ENCODE measurements around the gene FZR1.

Gene FZR1

DNA sequence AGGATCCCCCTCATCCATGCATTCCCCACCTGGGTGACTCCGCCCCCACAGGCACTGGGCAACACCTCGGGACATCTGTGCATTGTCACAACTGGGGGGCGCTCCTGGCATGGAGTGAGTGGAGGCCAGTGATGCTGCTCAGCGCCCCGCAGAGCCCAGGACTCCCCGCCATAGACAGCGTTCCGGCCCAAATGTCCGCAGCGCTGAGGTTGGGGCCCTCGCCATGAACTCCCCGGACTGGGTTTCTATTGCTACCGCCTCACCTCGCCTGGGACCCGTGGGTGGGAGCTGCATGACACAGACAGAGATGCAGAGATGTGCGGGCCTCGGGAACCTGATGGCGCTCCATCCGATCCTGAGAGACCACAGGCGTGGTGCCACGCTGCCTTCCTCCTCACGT, 4.6 kb downstream of the FZR1 start:
- Histone ChIP-seq H3K23ac (ENCODE audit: low read length in 2 of 2) (no peak overlapping the region), H3K9ac (ENCODE audit: low read length) (no peak overlapping the region), H3K4me3 (ENCODE audit: insufficient read depth in 1 of 2, low read depth in 1 of 2, low read length in 2 of 2) (no peak overlapping the region), H3K36me3 (ENCODE audit: control insufficient read depth in 1 of 2, insufficient read depth in 2 of 2, low read depth in 1 of 2, low read length in 2 of 2) (peaks cover 19 to 65% of the 10 kb centered on the region in 2 experiments), H4K91ac (ENCODE audit: low read length) (no peak overlapping the region), H3K4me2 (ENCODE audit: low read length, poor library complexity, severe bottlenecking) (no peak overlapping the region), H3K18ac (ENCODE audit: low read depth in 1 of 2, low read length in 2 of 2) (no peak overlapping the region), H3K79me1 (replicated peaks; ENCODE audit: low read length, poor library complexity, severe bottlenecking) (peaks cover 4% of the 10 kb centered on the region), H2AFZ (ENCODE audit: low read depth, low read length) (no peak overlapping the region), H2AK5ac (ENCODE audit: low read length, severe bottlenecking) (no peak overlapping the region), H2BK12ac (ENCODE audit: low read length in 2 of 2) (no peak overlapping the region), H2BK5ac (ENCODE audit: low read depth, low read length, poor library complexity, severe bottlenecking) (no peak overlapping the region), H3K4ac (ENCODE audit: low read depth in 1 of 2, low read length in 2 of 2) (no peak overlapping the region), H2BK120ac (ENCODE audit: low read depth, low read length) (no peak overlapping the region), H3K27ac (ENCODE audit: low read length, poor library complexity, severe bottlenecking) (no peak overlapping the region), H4K8ac (ENCODE audit: low read length) (no peak overlapping the region), H3K4me1 (ENCODE audit: control insufficient read depth, insufficient read depth, low read depth, low read length) (peaks cover 61% of the 10 kb centered on the region), H3K9me3 (ENCODE audit: control insufficient read depth, low read length) (no peaks in the 10 kb centered on the region), H2BK15ac (ENCODE audit: low read depth, poor library complexity, severe bottlenecking) (no peak overlapping the region), H3K27me3 (ENCODE audit: control insufficient read depth in 1 of 2, insufficient read depth in 1 of 2, low read length in 2 of 2) (no peaks in the 10 kb centered on the region), H3K14ac (ENCODE audit: low read length in 2 of 2) (no peak overlapping the region)
- DNase-seq, result no peak
- WGBS, result 94% methylated on average over 22 of the region's 22 CpGs

DNA sequence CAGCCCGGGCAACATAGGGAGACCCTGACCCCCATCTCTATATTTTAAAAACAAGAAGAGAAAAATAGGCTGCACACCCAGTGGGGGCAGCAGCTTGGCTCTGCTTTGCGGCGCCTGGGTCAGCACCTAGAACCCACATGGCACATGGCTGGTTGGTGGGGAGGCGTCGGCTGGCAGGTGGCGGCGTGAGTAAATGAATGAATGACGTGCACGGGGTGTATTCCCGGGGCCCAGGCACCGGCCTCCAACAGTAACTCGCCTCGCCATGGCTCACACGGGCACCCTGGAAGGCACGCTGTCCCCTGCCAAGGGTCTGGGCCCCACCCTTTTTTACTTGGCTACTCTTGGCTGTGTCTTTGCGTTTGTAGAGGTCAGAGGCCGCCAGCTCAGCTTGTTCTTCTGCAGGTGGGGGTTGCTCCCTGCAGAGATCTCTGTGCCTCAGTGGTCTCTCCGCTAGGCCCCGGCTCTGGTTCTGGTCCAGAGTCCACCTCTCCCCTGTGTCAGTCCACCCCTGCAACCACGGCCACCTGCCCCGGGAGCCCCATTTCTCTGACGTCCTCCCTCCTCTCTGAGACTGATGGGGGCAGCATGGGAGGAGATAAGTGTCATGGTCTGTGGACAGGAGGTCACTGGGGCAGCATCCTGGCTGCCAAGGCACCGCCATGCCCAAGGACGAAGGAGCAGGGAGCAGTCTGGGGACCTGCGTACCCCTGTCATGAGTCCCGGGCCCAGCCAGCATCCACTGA, 5.6 kb downstream of the FZR1 start:
- Histone ChIP-seq H3K14ac (ENCODE audit: low read length in 2 of 2) (peak overlapping the region in 1 of 2 experiments; percentile 38), H3K9ac (ENCODE audit: low read length) (no peak overlapping the region), H3K27me3 (ENCODE audit: control insufficient read depth in 1 of 2, insufficient read depth in 1 of 2, low read length in 2 of 2) (no peaks in the 10 kb centered on the region), H4K8ac (ENCODE audit: low read length) (no peak overlapping the region), H3K36me3 (ENCODE audit: control insufficient read depth in 1 of 2, insufficient read depth in 2 of 2, low read depth in 1 of 2, low read length in 2 of 2) (peaks cover 19 to 72% of the 10 kb centered on the region in 2 experiments), H3K4me3 (ENCODE audit: insufficient read depth in 1 of 2, low read depth in 1 of 2, low read length in 2 of 2) (no peak overlapping the region), H4K91ac (ENCODE audit: low read length) (no peak overlapping the region), H3K4me2 (ENCODE audit: low read length, poor library complexity, severe bottlenecking) (no peak overlapping the region), H2BK15ac (ENCODE audit: low read depth, poor library complexity, severe bottlenecking) (no peak overlapping the region), H3K23ac (ENCODE audit: low read length in 2 of 2) (no peak overlapping the region), H3K79me1 (replicated peaks; ENCODE audit: low read length, poor library complexity, severe bottlenecking) (peaks cover 4% of the 10 kb centered on the region), H2BK5ac (ENCODE audit: low read depth, low read length, poor library complexity, severe bottlenecking) (no peak overlapping the region), H2AK5ac (ENCODE audit: low read length, severe bottlenecking) (no peak overlapping the region), H2AFZ (ENCODE audit: low read depth, low read length) (no peak overlapping the region), H3K4ac (ENCODE audit: low read depth in 1 of 2, low read length in 2 of 2) (no peak overlapping the region), H2BK120ac (ENCODE audit: low read depth, low read length) (no peak overlapping the region), H3K18ac (ENCODE audit: low read depth in 1 of 2, low read length in 2 of 2) (no peak overlapping the region), H3K4me1 (ENCODE audit: control insufficient read depth, insufficient read depth, low read depth, low read length) (peaks cover 66% of the 10 kb centered on the region), H3K9me3 (ENCODE audit: control insufficient read depth, low read length) (no peaks in the 10 kb centered on the region), H2BK12ac (ENCODE audit: low read length in 2 of 2) (no peak overlapping the region), H3K27ac (ENCODE audit: low read length, poor library complexity, severe bottlenecking) (no peak overlapping the region)
- 93% methylated on average over 24 of the region's 26 CpGs for WGBS
- DNase-seq, result no peak

DNA sequence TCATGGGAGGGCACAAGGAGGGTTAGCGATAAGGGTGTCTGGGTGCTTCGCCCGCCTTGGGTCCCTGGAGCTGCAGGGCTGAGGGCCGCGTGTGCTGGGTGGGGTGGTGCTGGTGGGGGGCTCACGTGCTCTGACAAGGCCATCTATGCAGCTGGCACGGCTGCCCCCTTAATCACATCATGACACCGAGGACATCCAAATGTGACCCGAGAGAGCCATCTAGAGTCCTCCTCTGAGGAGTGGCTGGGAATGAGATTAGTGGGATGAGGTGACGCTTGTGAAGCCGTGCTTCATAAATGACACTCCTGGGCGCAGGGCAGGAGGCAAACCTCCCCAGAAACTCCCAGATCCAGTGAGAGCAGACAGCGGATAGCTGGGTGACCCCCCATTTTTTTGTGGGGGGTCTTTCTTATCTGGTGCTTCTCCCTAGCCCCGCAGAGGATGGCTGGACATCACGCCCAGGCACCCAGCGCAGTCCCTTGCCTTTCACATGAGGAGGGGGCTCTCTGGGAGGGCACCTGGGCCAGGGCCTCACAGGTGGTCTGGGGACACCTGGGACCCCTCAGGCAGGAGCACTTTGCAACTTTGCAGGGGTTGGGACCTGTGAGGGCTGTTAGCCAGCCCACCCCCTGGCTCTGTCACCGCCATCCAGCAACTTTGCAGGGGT, 6.6 kb downstream of the FZR1 start:
- no peak overlapping the region for H2AFZ ChIP-seq (ENCODE audit: low read depth, low read length)
- no peak overlapping the region for H3K9ac ChIP-seq (ENCODE audit: low read length)
- H3K79me1 ChIP-seq (replicated peaks; ENCODE audit: low read length, poor library complexity, severe bottlenecking), result peaks cover 4% of the 10 kb centered on the region
- no peaks in the 10 kb centered on the region for H3K9me3 ChIP-seq (ENCODE audit: control insufficient read depth, low read length)
- no peak for DNase-seq
- no peak overlapping the region for H3K14ac ChIP-seq (ENCODE audit: low read length in 2 of 2)
- H4K8ac ChIP-seq (ENCODE audit: low read length), result no peak overlapping the region
- no peak overlapping the region for H2AK5ac ChIP-seq (ENCODE audit: low read length, severe bottlenecking)
- no peak overlapping the region for H3K18ac ChIP-seq (ENCODE audit: low read depth in 1 of 2, low read length in 2 of 2)
- H3K27ac ChIP-seq (ENCODE audit: low read length, poor library complexity, severe bottlenecking), result no peak overlapping the region
- H3K27me3 ChIP-seq (ENCODE audit: control insufficient read depth in 1 of 2, insufficient read depth in 1 of 2, low read length in 2 of 2), result no peaks in the 10 kb centered on the region
- H3K4me3 ChIP-seq (ENCODE audit: insufficient read depth in 1 of 2, low read depth in 1 of 2, low read length in 2 of 2), result no peak overlapping the region
- H2BK120ac ChIP-seq (ENCODE audit: low read depth, low read length), result no peak overlapping the region
- H3K23ac ChIP-seq (ENCODE audit: low read length in 2 of 2), result no peak overlapping the region
- H3K4me2 ChIP-seq (ENCODE audit: low read length, poor library complexity, severe bottlenecking), result no peak overlapping the region
- H3K36me3 ChIP-seq (ENCODE audit: control insufficient read depth in 1 of 2, insufficient read depth in 2 of 2, low read depth in 1 of 2, low read length in 2 of 2), result peaks cover 19 to 77% of the 10 kb centered on the region in 2 experiments
- H4K91ac ChIP-seq (ENCODE audit: low read length), result no peak overlapping the region
- peak overlapping the region; percentile 6 for H2BK15ac ChIP-seq (ENCODE audit: low read depth, poor library complexity, severe bottlenecking)
- peaks cover 64% of the 10 kb centered on the region for H3K4me1 ChIP-seq (ENCODE audit: control insufficient read depth, insufficient read depth, low read depth, low read length)
- WGBS, result 98% methylated on average over 17 of the region's 17 CpGs
- no peak overlapping the region for H2BK5ac ChIP-seq (ENCODE audit: low read depth, low read length, poor library complexity, severe bottlenecking)
- no peak overlapping the region for H2BK12ac ChIP-seq (ENCODE audit: low read length in 2 of 2)
- no peak overlapping the region for H3K4ac ChIP-seq (ENCODE audit: low read depth in 1 of 2, low read length in 2 of 2)

DNA sequence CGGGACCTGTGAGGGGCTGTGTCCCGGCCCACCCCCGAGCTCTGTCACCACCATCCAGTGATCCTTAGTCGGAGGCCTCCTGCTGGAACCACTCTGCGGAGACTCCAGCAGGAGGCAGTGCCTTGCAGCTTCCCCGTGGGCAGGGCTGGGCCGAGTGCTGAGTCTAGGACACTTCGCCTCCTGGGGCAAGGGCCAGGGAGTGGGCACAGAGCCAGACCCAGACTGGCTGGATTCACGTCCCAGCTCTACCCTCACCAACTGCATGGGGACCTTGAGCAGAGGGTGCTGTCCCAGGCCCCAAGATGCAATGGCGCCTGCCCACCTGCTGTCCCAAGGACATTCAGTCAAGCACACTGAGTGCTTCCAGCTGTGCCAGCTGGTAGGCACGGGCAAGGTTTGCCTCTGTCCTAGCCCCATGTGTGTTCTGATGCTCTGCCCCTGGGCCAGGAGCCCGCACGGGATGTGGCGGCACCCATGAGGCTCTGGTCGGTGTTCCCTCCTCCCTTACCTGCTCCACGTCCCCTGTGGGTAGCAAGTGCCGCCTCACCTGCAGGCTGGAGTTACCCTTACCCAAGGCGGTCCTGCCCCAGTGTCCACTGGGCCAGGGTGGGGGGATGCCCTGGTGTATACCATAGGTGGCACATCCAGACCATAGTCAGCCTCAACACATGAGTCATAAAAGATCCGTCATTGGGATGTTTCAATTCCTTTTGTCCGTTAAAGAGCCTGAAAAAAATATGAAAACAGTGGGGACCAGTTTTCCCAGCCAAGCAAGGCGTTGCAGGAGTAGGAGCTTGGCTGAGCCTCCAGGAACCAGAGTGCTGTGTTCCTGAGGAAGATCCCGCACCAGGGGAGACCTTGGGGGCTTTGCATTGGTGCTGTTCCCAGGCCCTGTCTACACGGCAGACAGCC, 7.4 kb downstream of the FZR1 start:
- H4K91ac ChIP-seq (ENCODE audit: low read length), result no peak overlapping the region
- 91% methylated on average over 23 of the region's 23 CpGs for WGBS
- no peak overlapping the region for H2BK5ac ChIP-seq (ENCODE audit: low read depth, low read length, poor library complexity, severe bottlenecking)
- no peak overlapping the region for H2BK12ac ChIP-seq (ENCODE audit: low read length in 2 of 2)
- H3K27me3 ChIP-seq (ENCODE audit: control insufficient read depth in 1 of 2, insufficient read depth in 1 of 2, low read length in 2 of 2), result no peaks in the 10 kb centered on the region
- no peak overlapping the region for H2BK120ac ChIP-seq (ENCODE audit: low read depth, low read length)
- H3K4me1 ChIP-seq (ENCODE audit: control insufficient read depth, insufficient read depth, low read depth, low read length), result peaks cover 63% of the 10 kb centered on the region
- H3K9me3 ChIP-seq (ENCODE audit: control insufficient read depth, low read length), result no peaks in the 10 kb centered on the region
- no peak overlapping the region for H3K14ac ChIP-seq (ENCODE audit: low read length in 2 of 2)
- H4K8ac ChIP-seq (ENCODE audit: low read length), result no peak overlapping the region
- peaks cover 7% of the 10 kb centered on the region for H3K79me1 ChIP-seq (replicated peaks; ENCODE audit: low read length, poor library complexity, severe bottlenecking)
- H3K27ac ChIP-seq (ENCODE audit: low read length, poor library complexity, severe bottlenecking), result no peak overlapping the region
- DNase-seq, result no peak
- H3K4me3 ChIP-seq (ENCODE audit: insufficient read depth in 1 of 2, low read depth in 1 of 2, low read length in 2 of 2), result no peak overlapping the region
- no peak overlapping the region for H3K9ac ChIP-seq (ENCODE audit: low read length)
- no peak overlapping the region for H2AK5ac ChIP-seq (ENCODE audit: low read length, severe bottlenecking)
- peak overlapping the region; percentile 6 for H2BK15ac ChIP-seq (ENCODE audit: low read depth, poor library complexity, severe bottlenecking)
- H3K4ac ChIP-seq (ENCODE audit: low read depth in 1 of 2, low read length in 2 of 2), result no peak overlapping the region
- H2AFZ ChIP-seq (ENCODE audit: low read depth, low read length), result no peak overlapping the region
- H3K36me3 ChIP-seq (ENCODE audit: control insufficient read depth in 1 of 2, insufficient read depth in 2 of 2, low read depth in 1 of 2, low read length in 2 of 2), result peaks cover 19 to 77% of the 10 kb centered on the region in 2 experiments
- no peak overlapping the region for H3K18ac ChIP-seq (ENCODE audit: low read depth in 1 of 2, low read length in 2 of 2)
- H3K4me2 ChIP-seq (ENCODE audit: low read length, poor library complexity, severe bottlenecking), result no peak overlapping the region
- H3K23ac ChIP-seq (ENCODE audit: low read length in 2 of 2), result no peak overlapping the region
